Endometrial microvascular endothelial cells (primary cell): ENCODE results near the gene MNX1. TPM values are rescaled to one million over a fixed set of nuclear protein-coding genes. Genes with fewer than 3 reads are reported as not detected.

Experiments used
- in situ Hi-C: cut with HindIII; loops from 2 replicates; pipeline ENCODE4 v1.10.0; 2017; ENCODE audit warnings: low sequenced_read_pairs, low pct_unique_long_range_greater_than_20kb; ENCODE audit errors: inconsistent ontology term
- total RNA-seq: library from RNA; depleted of rRNA; stranded (reverse); fragments of >200 nt; gene quantifications from one replicate; pipeline ENCODE4 v1.2.3, GENCODE V29; 2015; ENCODE audit errors: inconsistent ontology term

Gene MNX1
- total RNA-seq, 1 donor from 2014 or later = not detected

DNA sequence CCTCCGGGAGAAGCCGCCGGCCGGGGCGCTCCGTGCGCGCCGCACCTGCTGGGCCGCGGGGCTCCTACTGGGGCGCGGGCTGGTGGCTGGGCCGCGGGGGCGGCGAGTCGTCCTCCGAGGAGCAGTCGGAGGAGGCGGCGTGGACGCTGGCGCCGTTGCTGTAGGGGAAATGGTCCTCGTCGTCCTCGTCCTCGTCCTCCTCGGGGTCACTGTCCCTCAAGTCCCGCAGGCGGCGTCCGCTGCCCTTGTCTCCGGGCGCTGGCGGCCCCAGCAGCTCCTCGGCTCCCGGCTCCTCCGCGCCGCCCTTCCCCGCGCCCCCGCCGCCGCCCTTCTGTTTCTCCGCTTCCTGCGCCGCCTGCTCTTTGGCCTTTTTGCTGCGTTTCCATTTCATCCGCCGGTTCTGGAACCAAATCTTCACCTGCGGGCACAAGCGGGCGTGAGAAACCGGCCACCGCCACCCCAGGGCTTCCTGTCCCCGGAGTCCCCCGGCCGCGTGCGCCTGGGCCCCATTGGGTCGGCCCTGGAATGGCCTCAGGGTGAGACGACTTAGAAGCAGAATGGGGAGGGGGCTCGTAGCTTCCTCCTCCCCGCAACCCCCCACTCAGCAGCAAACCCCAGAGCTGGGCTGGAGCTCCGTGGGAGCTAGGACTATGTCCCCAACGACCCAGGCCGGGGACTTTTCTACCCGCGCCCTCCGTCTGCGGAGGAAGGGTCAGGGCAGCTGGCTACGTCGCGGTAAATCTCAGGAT is 4.8 kb downstream of the MNX1 start:
- in situ Hi-C loops = no loop called here

DNA sequence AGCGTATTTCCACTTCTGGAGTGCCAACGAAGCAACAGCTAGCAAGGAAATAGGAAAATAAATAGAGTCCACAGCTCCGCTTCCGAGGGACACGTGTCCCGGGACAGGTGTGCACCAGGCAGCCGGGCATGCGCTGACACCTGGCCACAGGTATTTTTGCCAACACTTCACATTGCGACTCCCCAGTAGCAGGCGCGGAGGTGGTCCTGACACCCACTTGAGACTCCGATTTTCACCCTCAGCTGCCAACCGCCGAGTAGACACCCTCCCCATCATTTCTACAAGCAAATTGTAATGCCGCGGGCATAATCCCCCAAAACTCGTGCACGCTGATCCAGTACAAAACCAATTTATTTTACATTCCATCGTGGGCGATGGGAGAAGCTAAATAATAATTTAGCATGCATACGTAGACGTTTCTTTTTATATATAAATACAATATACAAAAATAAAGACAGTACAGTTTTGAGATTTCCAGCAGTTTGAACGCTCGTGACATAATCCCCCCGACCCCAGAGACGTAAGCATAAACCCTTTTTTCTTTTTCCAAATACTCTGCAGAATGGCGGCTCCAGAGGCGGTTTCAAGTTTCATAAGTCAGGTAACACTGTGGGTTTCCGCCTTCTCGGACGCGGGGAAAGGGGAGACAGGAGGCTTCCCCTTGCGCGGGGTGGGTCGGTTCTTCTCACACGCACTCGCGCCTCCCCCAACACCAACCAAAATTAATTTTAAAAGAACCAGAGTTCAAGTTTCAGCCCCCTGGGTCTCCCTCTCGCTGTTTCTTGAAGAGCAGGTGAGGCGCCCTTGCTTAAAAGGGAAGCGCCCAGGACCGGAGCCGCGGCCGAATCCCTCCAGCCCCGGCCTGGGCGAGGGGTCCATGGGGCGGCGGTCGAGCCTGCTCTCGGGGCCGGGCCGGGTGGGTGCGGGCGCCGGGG is 5.7 kb downstream of the MNX1 start:
- in situ Hi-C loops = no loop called here

DNA sequence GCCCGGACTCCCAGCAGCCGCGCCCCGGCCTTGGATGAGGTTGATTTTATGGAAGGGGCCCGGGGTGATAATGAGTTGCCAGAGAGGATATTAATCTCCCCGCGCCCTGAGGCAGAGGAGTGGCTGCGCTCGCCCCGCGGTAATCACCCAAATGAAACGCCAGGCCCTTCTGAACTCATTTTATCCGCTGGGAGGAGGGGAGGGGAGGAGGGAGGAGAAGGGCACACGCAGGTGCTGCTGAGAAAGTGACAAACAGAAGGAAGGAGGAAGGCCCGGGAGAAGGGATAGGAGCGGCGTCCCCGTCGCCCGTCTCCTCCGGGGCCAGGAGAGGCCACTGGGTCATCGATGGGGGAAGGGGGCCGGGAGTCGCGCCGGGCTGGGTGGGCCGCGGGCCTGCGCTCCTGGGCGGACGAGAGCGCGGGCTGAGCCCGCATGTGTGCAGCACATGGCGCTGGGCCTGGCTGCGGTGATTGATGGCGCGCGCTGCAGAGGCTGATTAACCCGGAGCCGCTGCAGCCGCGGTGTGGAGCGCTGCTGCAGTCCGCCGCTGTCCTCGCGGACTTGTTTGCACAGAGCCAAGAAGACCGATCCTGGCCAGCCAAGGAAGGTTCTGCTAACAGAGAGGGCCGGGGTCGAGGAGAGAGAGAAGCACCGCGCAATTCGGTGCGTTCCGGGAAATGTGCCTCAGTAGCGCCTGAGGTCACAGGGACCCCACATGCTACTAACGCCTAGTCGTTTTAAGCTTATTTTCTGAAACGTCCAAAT is 6.5 kb downstream of the MNX1 start:
- in situ Hi-C loops = no loop called here

DNA sequence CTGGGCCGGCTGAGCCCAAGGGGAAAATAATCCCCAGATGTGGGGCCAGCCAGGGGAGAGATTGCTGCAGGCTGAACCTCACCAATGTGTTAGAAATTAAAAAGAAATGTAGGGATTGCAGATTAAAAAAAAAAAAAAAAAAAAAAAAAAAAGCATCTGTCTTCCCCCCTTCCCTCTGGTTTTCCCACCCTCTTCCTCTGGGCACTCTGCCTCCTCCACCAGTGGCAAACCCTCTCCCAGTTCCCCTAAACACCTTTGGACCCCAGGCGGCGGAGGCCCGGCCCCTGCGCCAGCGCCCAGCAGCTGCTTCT is 7.1 kb downstream of the MNX1 start:
- in situ Hi-C loops = no loop called here

DNA sequence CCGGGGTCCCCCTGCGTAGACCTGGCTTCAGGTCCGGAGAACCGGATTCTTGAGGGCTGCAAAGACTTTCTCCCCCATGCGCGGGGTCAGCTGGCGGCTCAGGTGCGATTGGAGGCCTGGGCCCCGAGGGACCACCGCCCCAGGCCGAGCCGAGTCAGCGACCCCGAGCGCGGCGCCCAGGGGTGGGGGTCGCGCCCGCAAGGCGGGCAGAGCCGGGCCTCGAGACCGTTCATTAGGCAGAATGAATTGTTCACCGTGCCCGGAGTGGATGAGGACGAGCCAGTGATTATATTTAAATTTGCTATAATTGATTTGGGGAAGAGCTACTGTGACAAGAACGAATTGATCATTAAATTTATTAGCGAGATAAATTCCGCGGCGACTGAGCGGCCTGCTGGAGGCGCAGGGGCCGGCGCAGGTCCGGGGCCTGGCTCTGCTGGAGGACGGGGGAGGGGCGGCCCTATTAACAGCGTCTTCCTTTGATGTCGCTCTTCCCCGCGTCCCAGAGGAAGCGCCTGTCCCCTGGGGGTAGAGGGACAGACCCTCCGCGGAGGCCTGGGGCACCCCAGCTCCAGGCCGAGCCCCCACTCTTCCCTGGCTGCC is 7.5 kb downstream of the MNX1 start:
- in situ Hi-C loops = no loop called here

DNA sequence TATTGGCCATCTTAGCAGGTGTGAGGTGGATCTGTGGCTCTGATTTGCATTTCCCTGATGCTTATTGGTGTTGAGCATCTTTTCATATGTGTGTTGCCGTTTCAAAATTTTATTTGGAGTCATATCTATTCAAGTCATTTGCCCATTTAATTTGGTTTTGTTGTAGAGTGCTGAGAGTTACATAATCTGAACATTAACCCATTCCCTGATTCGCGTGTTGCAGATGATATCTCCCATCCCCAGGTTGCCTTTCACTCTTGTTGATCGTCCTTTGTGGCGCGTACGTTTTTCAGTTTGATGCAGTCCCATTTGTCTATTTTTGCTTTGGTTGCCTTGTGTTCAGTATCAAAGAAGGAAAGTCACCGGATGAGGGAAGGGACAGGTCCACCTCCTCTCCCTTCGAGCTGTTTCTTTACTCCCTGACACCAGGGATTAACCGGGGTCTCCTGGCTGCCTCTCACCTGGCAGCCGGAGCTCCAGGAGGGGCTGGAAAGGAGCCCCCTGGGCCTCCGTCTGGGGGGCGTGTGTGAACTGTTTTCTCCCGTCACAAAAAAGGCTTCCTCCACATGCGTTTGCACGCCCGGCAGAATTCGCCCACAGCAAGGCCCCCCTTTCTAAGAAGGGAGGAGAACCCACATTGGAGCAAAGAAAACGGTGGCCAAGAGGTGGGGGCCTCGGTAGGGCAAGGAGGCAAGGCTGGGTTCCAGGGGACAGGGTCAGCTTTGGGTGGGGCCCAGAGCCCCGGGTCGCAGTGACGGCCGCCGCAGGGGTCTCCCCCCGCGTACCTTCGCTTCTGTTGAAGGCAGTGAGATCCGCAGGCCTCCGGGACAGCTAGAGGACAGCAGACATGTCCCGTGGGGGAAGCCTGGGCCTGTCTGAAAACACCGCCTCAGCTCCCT is 8.3 kb downstream of the MNX1 start:
- in situ Hi-C loops = no loop called here

DNA sequence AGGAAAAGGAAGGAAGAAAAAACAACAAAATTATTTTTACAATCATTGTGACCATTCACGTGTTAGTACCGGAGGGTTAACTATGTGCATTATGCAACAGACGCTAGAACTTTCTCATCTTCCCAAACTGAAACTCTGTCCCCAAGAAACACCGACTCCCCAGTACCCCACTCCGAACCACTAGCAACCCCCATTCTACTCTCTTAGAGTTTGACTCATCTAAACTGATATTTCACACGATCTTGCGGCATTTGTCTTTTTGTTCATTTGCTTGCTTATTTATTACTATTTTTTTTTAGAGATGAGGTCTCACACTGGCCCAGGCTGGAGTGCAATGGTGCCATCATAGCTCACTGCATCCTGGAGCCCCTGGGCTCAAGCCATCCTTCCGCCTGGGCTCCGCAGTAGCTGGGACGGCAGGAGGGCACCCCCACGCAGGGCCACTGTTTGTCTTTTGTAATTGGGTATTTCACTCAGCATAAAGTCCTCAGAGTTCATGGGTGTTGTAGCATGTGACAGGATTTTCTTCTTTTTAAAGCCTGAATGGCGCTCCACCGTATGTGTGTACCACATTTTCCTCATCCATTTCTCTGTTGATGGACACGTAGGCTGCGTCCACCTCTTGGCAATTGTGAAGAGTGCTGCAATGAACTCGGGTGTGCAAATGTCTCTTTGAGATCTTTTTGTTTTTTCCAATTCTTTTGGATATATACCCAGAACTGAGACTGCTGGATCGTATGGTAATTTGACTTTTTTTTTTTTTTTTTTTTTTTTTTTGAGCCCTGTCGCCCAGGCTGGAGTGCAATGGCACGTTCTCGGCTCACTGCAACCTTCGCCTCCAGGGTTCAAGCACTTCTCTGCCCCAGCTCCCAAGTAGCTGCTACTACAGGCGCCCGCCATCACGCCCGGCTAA is 9.5 kb downstream of the MNX1 start:
- in situ Hi-C loops = no loop called here

DNA sequence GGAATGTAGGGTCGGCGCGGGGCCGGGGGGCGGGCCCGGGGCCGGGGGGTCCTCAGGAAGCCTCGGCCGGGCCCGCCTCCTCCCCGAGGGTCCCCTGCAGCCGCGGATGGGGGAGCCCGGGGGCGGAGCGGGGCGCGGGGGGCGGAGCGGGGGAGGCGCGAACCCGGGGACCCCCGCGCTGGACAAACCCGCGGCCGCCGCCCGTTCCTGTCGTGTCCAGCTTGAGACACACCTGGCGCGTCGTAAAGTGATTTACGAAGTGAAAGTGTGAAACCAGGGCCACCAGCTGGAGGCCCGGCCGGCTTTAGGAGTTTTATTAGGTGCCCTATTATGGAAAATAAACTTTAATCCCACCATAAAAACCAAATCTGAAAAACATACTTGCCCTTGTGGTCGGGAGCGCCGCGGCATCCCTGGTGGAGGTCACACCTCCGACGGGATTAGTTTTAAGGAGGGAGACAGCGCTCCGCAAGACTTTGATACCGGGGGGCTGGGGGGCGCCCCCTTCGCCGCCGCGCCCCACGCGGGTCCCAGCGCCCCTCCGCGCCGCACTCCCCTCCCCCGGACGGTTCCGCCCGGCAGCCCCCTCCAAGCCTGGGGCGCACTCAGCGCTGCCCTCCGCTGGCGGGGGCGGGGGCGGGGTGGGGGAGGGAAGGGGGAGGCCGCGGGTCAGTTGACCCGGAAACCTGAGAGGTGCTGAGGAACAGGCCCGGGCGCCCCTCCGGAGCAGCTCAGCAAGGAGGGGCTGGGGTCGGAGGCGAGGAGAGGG is 10.3 kb downstream of the MNX1 start:
- in situ Hi-C loops = no loop called here

DNA sequence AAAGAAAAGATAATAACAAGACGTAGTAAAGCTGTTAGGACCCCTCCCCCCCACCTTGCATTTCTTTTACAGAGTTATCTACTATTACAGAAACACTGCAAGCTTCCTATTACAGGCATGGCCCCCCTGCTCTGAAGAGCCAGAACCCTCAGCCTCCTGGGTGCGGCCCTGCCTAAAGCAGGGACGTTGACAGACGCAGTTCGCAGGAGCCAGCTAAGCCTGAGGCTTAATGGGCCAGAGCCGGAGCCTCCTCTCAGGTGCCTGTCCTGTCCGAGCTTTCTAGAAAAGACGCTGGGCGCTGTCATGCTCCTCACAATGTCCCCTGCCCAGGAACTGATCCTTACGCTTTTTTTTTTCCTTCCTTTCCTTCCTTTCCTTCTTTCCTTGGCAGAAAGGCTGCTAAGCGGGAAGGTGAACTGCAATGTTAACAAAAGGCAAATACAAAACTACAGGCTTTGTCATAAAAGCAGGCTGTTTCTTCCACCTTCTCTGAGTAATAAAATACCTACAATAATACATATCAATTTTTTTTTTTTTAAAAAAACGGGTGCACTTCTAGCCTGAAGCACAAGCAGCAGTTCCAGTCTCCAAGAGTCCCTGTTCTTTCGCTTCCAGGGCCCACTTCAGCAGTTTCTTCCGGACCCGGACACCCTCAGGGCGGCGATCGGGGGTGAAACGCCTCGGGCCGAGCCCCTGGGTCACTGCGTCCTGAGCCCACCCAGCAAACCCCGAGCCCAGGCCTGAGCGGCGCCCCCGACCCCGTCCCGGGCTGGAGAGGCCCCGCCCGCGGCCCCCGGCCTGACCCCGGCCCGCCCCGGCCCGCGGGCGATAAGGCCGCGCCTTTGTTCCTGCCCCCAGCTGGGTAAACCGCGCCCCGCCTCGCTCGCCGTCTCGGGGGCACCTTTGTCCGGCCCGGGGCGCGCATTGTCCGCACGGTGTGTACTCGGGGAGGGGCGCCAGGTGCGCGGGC is 11.2 kb downstream of the MNX1 start:
- in situ Hi-C loops = no loop called here

DNA sequence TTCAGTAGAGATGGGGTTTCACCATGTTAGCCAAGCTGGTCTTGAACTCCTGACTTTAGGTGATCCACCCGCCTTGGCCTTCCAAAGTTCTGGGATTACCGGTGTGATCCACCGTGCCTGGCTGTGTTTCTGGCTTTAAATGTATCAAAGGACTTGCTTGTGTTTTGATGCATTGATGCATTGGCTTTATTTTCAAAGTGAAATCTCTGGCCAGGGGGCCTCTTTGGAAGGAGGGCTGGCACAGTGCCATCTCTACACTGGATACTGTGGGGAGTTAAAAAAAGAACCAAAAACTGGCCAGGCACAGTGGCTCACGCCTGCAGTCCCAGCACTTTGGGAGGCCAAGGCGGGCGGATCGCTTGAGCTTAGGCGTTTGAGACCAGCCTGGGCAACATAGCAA is 16.0 kb downstream of the MNX1 start:
- in situ Hi-C loops = no loop called here

DNA sequence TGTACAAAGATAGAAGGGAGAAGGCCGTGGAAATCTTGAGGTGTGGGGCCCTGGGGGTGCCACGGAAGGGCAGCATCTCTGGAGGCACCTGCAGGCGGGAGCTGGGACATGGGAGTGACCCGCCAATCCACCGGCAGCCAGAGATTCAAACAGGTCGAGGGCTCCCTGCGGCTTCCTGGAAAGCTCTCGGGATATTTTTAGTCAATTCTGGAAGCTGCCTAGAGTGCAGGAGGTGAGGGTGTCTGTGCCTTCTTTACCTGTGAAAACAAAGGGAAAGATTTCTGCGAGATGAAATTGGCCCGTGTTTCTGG is 16.6 kb downstream of the MNX1 start:
- in situ Hi-C loops = no loop called here

DNA sequence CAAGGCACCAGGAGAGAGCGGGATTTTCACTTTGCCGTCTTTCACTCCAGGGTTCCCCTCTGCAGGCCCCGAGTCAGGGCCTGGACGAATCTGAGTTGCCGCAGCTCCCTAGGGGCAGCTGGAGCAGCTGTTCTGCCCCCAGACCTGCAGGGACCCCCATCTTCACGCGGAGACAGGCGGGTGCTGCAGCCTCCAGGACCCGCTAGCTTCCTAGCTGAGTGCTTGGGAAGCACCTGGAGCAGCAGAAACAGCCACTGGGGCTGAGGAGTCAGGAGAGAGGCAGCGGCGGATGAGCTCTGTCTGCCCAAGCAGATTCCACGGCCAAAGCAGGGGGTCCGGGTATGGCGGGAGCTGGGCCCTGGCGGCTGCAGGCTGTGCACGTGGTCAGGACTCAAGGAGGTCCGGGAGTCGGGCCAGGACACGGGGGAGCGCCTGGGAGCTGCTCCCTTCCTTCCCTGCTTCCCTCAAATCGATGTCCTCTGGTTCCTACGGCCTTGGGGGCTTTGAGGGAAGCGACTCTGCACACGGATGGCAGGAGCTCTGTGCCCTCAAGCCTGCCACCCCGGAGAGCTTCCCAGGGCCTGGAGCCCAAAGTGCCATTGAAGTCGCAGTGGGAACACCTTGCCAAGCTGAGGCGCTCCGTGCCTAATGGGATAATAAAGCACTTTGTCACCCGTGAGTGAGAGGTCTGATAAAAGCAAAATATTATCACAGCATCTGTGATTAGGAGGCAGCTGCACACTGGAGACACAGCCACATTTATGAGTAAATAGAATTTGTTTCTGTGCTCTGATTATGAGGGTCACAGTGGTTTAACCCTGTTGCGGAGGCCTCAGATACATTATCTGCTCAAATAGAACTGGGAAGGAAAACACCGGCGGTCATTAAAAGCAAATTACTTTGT is 17.2 kb downstream of the MNX1 start:
- in situ Hi-C loops = no loop called here

DNA sequence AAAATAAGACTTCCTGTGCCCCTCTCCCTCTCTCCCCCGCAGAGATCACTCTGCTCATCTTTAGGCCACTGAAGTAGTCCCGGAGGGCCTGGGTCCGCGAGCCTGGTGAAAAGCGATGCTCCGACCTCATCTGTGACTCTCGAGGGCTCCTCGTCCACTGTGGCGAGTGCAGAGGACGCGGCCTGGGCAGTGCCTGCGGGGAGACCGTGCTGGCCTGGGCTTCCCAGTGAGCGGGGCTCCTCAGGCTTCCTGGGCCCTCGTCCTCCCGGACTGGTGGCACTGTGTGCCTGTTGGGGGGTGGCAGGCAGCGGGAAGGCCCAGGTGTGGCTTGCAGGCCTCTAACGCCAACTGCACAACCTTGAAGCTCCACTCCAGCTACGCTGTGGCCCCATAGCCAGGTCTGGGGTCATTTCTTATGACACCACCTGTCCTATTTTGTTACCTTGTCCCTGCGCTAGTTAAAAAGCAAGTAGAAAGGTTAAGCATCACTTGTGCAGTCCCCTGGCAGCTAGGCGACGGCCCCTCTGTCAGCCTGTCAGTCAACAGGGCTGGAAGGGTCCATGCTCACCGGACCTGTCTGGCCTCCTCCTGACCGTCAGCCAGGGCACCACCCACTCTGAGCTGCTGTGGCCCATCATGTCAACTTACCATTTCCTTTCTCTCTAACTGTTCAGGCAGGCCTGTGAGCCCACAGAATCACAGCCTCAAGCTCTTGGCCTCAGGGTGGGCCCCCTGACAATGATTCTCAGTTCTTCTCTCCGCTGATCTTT is 20.5 kb downstream of the MNX1 start:
- in situ Hi-C loops = no loop called here
